K562 (cell line): Measurements from ENCODE around the gene SRL. TPM values are rescaled to one million over a fixed set of nuclear protein-coding genes. Genes with fewer than 3 reads are reported as not detected.

ENCODE experiments used
- ATAC-seq: fragments of 200-7000 bp; cut with Tn5 transposase; 3 replicates; pipeline ENCODE4 v1.9.1; 2020; ENCODE audit warnings: moderate library complexity
- BruUV-seq: library from RNA; stranded (reverse); fragments of 400-500 nt; replicated peaks from 2 replicates; lab custom pipeline; 2021; lab: Mats Ljungman, UMichigan
- CTCF ChIA-PET: fragments of 300-600 bp; formaldehyde crosslinking; extraction: SDS; loops from one replicate; lab custom pipeline; 2021; ENCODE audit warnings: low intra/inter-chr PET ratio; lab: Yijun Ruan, JAX
- POLR2A ChIA-PET: fragments of 300-600, 350-650 bp; sonication (Branson Sonifier 250); formaldehyde crosslinking; extraction: SDS; loops from one replicate; lab custom pipeline; 2021; ENCODE audit warnings: antibody characterized with exemption, inconsistent platforms; lab: Yijun Ruan, JAX
- DNase-seq, 4 experiments: peaks; one replicate each; pipeline versions ENCODE4 v3.0.0 to v3.0.0-alpha.2; 2011 to 2018; ENCODE audit warnings: low spot score in 3 of 4, mixed read lengths in 3 of 4; ENCODE audit errors: extremely low read depth in 1 of 4
- FAIRE-seq: peaks from 2 replicates; lab custom pipeline; 2011; peaks lifted over from hg19 to GRCh38; lab: Jason Lieb, UNC
- H2AFZ ChIP-seq: 2 replicates; pipeline ENCODE4 v1.6.0; 2011; ENCODE audit warnings: low read depth, low read length, control low read depth, inconsistent platforms
- H3K27ac ChIP-seq: fragments of 200-600 bp; 3 replicates; pipeline ENCODE4 v1.8.0; 2011; ENCODE audit warnings: low read depth, mild to moderate bottlenecking, control low read depth, inconsistent platforms, low read length, moderate library complexity, mixed read lengths; ENCODE audit errors: extremely low read depth
- H3K27me3 ChIP-seq, 2 experiments: fragments of 300-600 bp in 1 of 2; 2 replicates in 1 of 2; 3 replicates in 1 of 2; pipeline versions ENCODE4 v1.6.0 to v1.8.0; 2011; ENCODE audit warnings: inconsistent platforms in 2 of 2, low read length in 2 of 2, mild to moderate bottlenecking in 1 of 2, mixed read lengths in 1 of 2, moderate library complexity in 1 of 2; ENCODE audit not compliant: control insufficient read depth in 2 of 2, insufficient read depth in 2 of 2
- H3K36me3 ChIP-seq: fragments of 300-600 bp; 3 replicates; pipeline ENCODE4 v1.8.0; 2011; ENCODE audit warnings: mild to moderate bottlenecking, low read length, inconsistent platforms; ENCODE audit not compliant: control insufficient read depth, insufficient read depth
- H3K4me1 ChIP-seq, 2 experiments: fragments of 200-600 bp in 1 of 2; replicated peaks in 1 of 2; 2 replicates in 1 of 2; 3 replicates in 1 of 2; pipeline versions ENCODE4 v1.5.1 to v1.8.0; 2011; ENCODE audit warnings: inconsistent platforms in 2 of 2, low read length in 2 of 2, mild to moderate bottlenecking in 1 of 2, mixed read lengths in 1 of 2, moderate library complexity in 1 of 2; ENCODE audit not compliant: control insufficient read depth in 2 of 2, insufficient read depth in 2 of 2
- H3K4me2 ChIP-seq: 2 replicates; pipeline ENCODE4 v1.6.1; 2011; ENCODE audit warnings: low read length, control low read depth, inconsistent platforms, mixed read lengths; ENCODE audit not compliant: insufficient read depth
- H3K4me3 ChIP-seq: fragments of 200-600 bp; sonication (generic), shearing (Covaris generic); 2 replicates; pipeline ENCODE4 v1.5.1; 2016; ENCODE audit warnings: control low read depth, inconsistent platforms
- H3K79me2 ChIP-seq: fragments of 200-600 bp; 3 replicates; pipeline ENCODE4 v1.8.0; 2011; ENCODE audit warnings: low read length, inconsistent platforms; ENCODE audit not compliant: control insufficient read depth, insufficient read depth
- H3K9ac ChIP-seq, 2 experiments: 2 replicates each; pipeline versions ENCODE4 v1.6.0 to v1.6.1; 2011; ENCODE audit warnings: low read depth in 2 of 2, low read length in 2 of 2, control low read depth in 1 of 2, inconsistent platforms in 1 of 2, mild to moderate bottlenecking in 1 of 2, mixed read lengths in 1 of 2; ENCODE audit not compliant: insufficient read depth in 1 of 2
- H3K9me1 ChIP-seq: one replicate; pipeline ENCODE4 v1.6.0; 2011; ENCODE audit warnings: inconsistent platforms, mild to moderate bottlenecking, low read length, moderate library complexity; ENCODE audit not compliant: control insufficient read depth, insufficient read depth
- H3K9me3 ChIP-seq: replicated peaks from 2 replicates; pipeline ENCODE4 v1.5.1; 2011; ENCODE audit warnings: low read depth, low read length, inconsistent platforms; ENCODE audit not compliant: control insufficient read depth, insufficient read depth
- H4K20me1 ChIP-seq: replicated peaks from 2 replicates; pipeline ENCODE4 v1.6.1; 2011; ENCODE audit warnings: low read length, inconsistent platforms, mixed read lengths; ENCODE audit not compliant: control insufficient read depth, insufficient read depth
- ARID3B ChIP-seq: fragments of 250-450 bp; sonication (Bioruptor Pico); IDR thresholded peaks from 2 replicates; pipeline ENCODE4 v1.4.0; 2020; ENCODE audit warnings: borderline replicate concordance
- CUX1 ChIP-seq: fragments of 200-800 bp; sonication (Bioruptor generic); IDR thresholded peaks from 2 replicates; pipeline ENCODE4 v1.6.1; 2016; ENCODE audit warnings: missing genetic modification characterization, missing compliant biosample characterization
- FOS ChIP-seq: IDR thresholded peaks from 3 replicates; pipeline ENCODE4 v1.6.1; 2011; ENCODE audit not compliant: insufficient read length; ENCODE audit errors: extremely low read depth
- NFIX ChIP-seq: fragments of 250-450 bp; sonication (Bioruptor Pico); IDR thresholded peaks from 2 replicates; pipeline ENCODE4 v1.4.0; 2020; ENCODE audit warnings: low read depth, mild to moderate bottlenecking, moderate library complexity
- POLR2G ChIP-seq: fragments of 200-400 bp; formaldehyde crosslinking; IDR thresholded peaks from 2 replicates; pipeline ENCODE4 v1.6.1; 2017; ENCODE audit warnings: low read depth, mild to moderate bottlenecking, antibody characterized with exemption, low read length, moderate library complexity
- POU5F1 ChIP-seq: fragments of 150-350 bp; IDR thresholded peaks from 2 replicates; pipeline ENCODE4 v1.6.1; 2014; ENCODE audit warnings: borderline replicate concordance, low read length, low read depth, mild to moderate bottlenecking; ENCODE audit not compliant: partially characterized antibody
- STAT6 ChIP-seq: sonication (generic); formaldehyde crosslinking; IDR thresholded peaks from 2 replicates; pipeline ENCODE4 v1.8.1; 2023; ENCODE audit warnings: mild to moderate bottlenecking, missing genetic modification reagents
- TAF1 ChIP-seq: IDR thresholded peaks from 2 replicates; pipeline ENCODE4 v1.6.1; 2011; ENCODE audit warnings: mild to moderate bottlenecking, low read length, moderate library complexity; ENCODE audit not compliant: insufficient read depth, control insufficient read depth, severe bottlenecking; ENCODE audit errors: extremely low read depth
- XRCC5 ChIP-seq: fragments of 200-400 bp; formaldehyde crosslinking; IDR thresholded peaks from 2 replicates; pipeline ENCODE4 v1.6.1; 2017; ENCODE audit warnings: low read depth, mild to moderate bottlenecking, low read length
- ZBTB2 ChIP-seq: fragments of 450-650 bp; IDR thresholded peaks from 2 replicates; pipeline ENCODE4 v1.6.1; 2016; ENCODE audit warnings: antibody characterized with exemption
- ZNF644 ChIP-seq: fragments of 200-800 bp; sonication (Bioruptor generic); IDR thresholded peaks from 2 replicates; pipeline ENCODE4 v1.6.1; 2016; ENCODE audit warnings: low read depth, missing genetic modification characterization, missing compliant biosample characterization
- WGBS: fragments of 100-300 bp; shearing (Covaris generic); methylation state at CpG from one replicate; pipeline ENCODE4 v1.1.6; 2016; ENCODE audit warnings: low coverage, mixed read lengths; ENCODE audit not compliant: insufficient coverage; ENCODE audit errors: missing lambda C conversion rate; 5-methylcytosine and 5-hydroxymethylcytosine counted together
- in situ Hi-C: fragments of 300-500 bp; cut with MboI; formaldehyde crosslinking; loops from 4 replicates; pipeline ENCODE4 v1.15.0; 2018; ENCODE audit warnings: inconsistent platforms, mixed read lengths
- intact Hi-C: fragments of 100-400 bp; cut with micrococcal nuclease; formaldehyde crosslinking; loops from 2 replicates; pipeline ENCODE4 v1.14.2; 2022
- polyA plus RNA-seq, 8 experiments: library from polyadenylated mRNA; depleted of rRNA in 4 of 8; stranded (reverse) in 5 of 8; unstranded in 3 of 8; fragments of >200 nt; fragmentation: Nextera tagmentation in 2 of 8; fragmentation: Illumina TruSeq in 1 of 8; extraction: Ambion mirVana in 2 of 8; extraction: Trizol in 1 of 8; gene quantifications; 2 replicates each; pipeline versions ENCODE4 v1.2.1 to v1.2.3, GENCODE V29; 2011 to 2014; ENCODE audit warnings: inconsistent platforms in 1 of 8, missing spikeins in 1 of 8
- total RNA-seq, 7 experiments: library from RNA; depleted of rRNA in 6 of 7; stranded (reverse); fragments of >200 nt in 6 of 7; fragmentation: Illumina TruSeq in 2 of 7; extraction: Trizol in 2 of 7; gene quantifications; 2 replicates each; pipeline versions ENCODE4 v1.2.1 to v1.2.3, GENCODE V29; 2011 to 2021; ENCODE audit warnings: low replicate concordance in 1 of 7

Gene SRL
- total and polyA plus RNA-seq, 9 of the 15 experiments (the other 6 are each of a cell fraction or from before 2014, with no cell fraction given), result 0.01 TPM; not detected in 8

- Histone ChIP-seq H3K4me2 (no peak overlapping the region), H2AFZ (no peak overlapping the region), H4K20me1 (no peaks in the 10 kb centered on the region), H3K27ac (no peak overlapping the region), H3K9me3 (0 out of 2 replicates have a peak, but pooled peaks cover 2% of the 10 kb centered on the region), H3K9me1 (no peaks in the 10 kb centered on the region), H3K9ac (no peak overlapping the region), H3K4me3 (no peak overlapping the region), H3K79me2 (peaks cover 17% of the 10 kb centered on the region), H3K27me3 (no peaks in the 10 kb centered on the region), H3K36me3 (no peaks in the 10 kb centered on the region), H3K4me1 (peaks cover 8 to 24% of the 10 kb centered on the region in 2 experiments; a peak in 4 of 5 replicates)
- intact Hi-C loops (no loop called here), in situ Hi-C loops (no loop called here)
- 60% methylated on average over 6 of the region's 6 CpGs for WGBS
- BruUV-seq, result no TSS peak
- ATAC-seq, result no peak
- FAIRE-seq, result no peak
- DNase-seq, result no peak
- ChIA-PET CTCF (no interaction called here), POLR2A (interaction anchor here (0.6 kb wide), 1 partner anchor 104 kb away, joined by 4 read pairs; no protein-coding TSS in a partner anchor)
- TF ChIP-seq STAT6 (CRISPR knock-in tag) (no peak), NFIX (CRISPR knock-in tag) (no peak), ZNF644 (tag) (no peak), TAF1 (no peak), CUX1 (CRISPR knock-in tag) (no peak), XRCC5 (no peak), ARID3B (no peak), POU5F1 (no peak), ZBTB2 (no peak), FOS (no peak), POLR2G (no peak)
Measured at GRCh38 chr16:4275861-4276260, 34.0 kb upstream of the SRL start.
